Thyroid gland (tissue), 4 donors: Measurements from ENCODE around the gene PHACTR1. TPM values are rescaled to one million over a fixed set of nuclear protein-coding genes. Genes with fewer than 3 reads are reported as not detected.

ENCODE experiments used
- DNase-seq, 2 donors: peaks; one replicate each; pipeline ENCODE4 v3.0.0-alpha.2; 2019
- H3K27ac ChIP-seq, 3 donors: fragments of 200-600 bp; sonication (generic); 1 replicate in 2 of 3; 2 replicates in 1 of 3; pipeline ENCODE4 v1.5.1; 2016 to 2019; ENCODE audit warnings: mild to moderate bottlenecking in 1 of 3, moderate library complexity in 1 of 3
- H3K27me3 ChIP-seq: fragments of 200-600 bp; sonication (generic); one replicate; pipeline ENCODE4 v1.5.1; 2019
- H3K36me3 ChIP-seq, 2 donors: fragments of 200-600 bp; sonication (generic); one replicate each; pipeline ENCODE4 v1.5.1; 2016 to 2019
- H3K4me1 ChIP-seq, 2 donors: fragments of 200-600 bp; sonication (generic); one replicate each; pipeline ENCODE4 v1.5.1; 2017 to 2019
- H3K4me3 ChIP-seq, 3 donors: fragments of 200-600 bp; sonication (generic); replicated peaks in 1 of 3; 1 replicate in 2 of 3; 2 replicates in 1 of 3; pipeline ENCODE4 v1.5.1; 2016; ENCODE audit warnings: mild to moderate bottlenecking in 1 of 3
- H3K9me3 ChIP-seq: fragments of 200-600 bp; sonication (generic); one replicate; pipeline ENCODE4 v1.5.1; 2017
- POLR2A ChIP-seq, 2 donors: fragments of 450-650 bp; IDR thresholded peaks; one replicate each; pipeline ENCODE4 v1.6.1; 2017; ENCODE audit warnings: antibody characterized with exemption in 2 of 2, mild to moderate bottlenecking in 2 of 2, moderate library complexity in 1 of 2
- WGBS, 2 donors: methylation state at CpG; one replicate each; pipeline ENCODE4 v1.1.5; 2017; 5-methylcytosine and 5-hydroxymethylcytosine counted together
- intact Hi-C: fragments of 100-400 bp; cut with DNase I; formaldehyde crosslinking; loops from one replicate; pipeline ENCODE4 v1.15.1; 2023
- total RNA-seq, 4 donors: library from RNA; depleted of rRNA; stranded (reverse); fragments of >200 nt; gene quantifications; one replicate each; pipeline ENCODE4 v1.2.3, GENCODE V29; 2016
- TF ChIP-seq, protein P1 (sequence below), 6 experiments: fragments of 200-600 bp in 3 of 6; fragments of 450-650 bp in 3 of 6; sonication (generic) in 3 of 6; IDR thresholded peaks; one replicate each; pipeline ENCODE4 v1.5.1; 2016 to 2019; ENCODE audit warnings: antibody characterized with exemption in 6 of 6, mild to moderate bottlenecking in 2 of 6, inconsistent platforms in 1 of 6, moderate library complexity in 1 of 6

The PHACTR1 gene
- total RNA-seq, 4 donors from 2014 or later, result 2.9 to 8.6 (median 4.4) TPM

- Histone ChIP-seq H3K4me1 (no peaks in the 10 kb centered on the region), H3K36me3 (no peaks in the 10 kb centered on the region), H3K9me3 (no peaks in the 10 kb centered on the region), H3K27me3 (no peaks in the 10 kb centered on the region), H3K27ac (no peak overlapping the region), H3K4me3 (no peak overlapping the region)
- intact Hi-C loops, result no loop called here
- no peak for DNase-seq
- 45 to 61% methylated on average over 1 of the region's 1 CpG for WGBS, 2 donors
- TF ChIP-seq, protein P1, sequence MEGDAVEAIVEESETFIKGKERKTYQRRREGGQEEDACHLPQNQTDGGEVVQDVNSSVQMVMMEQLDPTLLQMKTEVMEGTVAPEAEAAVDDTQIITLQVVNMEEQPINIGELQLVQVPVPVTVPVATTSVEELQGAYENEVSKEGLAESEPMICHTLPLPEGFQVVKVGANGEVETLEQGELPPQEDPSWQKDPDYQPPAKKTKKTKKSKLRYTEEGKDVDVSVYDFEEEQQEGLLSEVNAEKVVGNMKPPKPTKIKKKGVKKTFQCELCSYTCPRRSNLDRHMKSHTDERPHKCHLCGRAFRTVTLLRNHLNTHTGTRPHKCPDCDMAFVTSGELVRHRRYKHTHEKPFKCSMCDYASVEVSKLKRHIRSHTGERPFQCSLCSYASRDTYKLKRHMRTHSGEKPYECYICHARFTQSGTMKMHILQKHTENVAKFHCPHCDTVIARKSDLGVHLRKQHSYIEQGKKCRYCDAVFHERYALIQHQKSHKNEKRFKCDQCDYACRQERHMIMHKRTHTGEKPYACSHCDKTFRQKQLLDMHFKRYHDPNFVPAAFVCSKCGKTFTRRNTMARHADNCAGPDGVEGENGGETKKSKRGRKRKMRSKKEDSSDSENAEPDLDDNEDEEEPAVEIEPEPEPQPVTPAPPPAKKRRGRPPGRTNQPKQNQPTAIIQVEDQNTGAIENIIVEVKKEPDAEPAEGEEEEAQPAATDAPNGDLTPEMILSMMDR (IDR thresholded peaks at IDR 0.05), result no peak
- TF ChIP-seq POLR2A (IDR thresholded peaks at IDR 0.05), result no peak
These were observed 546.0 kb downstream of the PHACTR1 start for GRCh38 chr6:13262302-13263230.

- intact Hi-C loops, result no loop called here
- no peak overlapping the region for H3K27ac ChIP-seq
- H3K27me3 ChIP-seq, result no peaks in the 10 kb centered on the region
- DNase-seq, result no peak
- TF ChIP-seq, protein P1 (IDR thresholded peaks at IDR 0.05), result no peak
- no peak for TF ChIP-seq POLR2A (IDR thresholded peaks at IDR 0.05)
- 88 to 95% methylated on average over 6 of the region's 6 CpGs for WGBS, 2 donors
- H3K36me3 ChIP-seq, result no peaks in the 10 kb centered on the region
- no peaks in the 10 kb centered on the region for H3K9me3 ChIP-seq
- H3K4me1 ChIP-seq, result no peaks in the 10 kb centered on the region
- no peak overlapping the region for H3K4me3 ChIP-seq
These were observed 547.1 kb downstream of the PHACTR1 start for GRCh38 chr6:13263669-13264068.

GRCh38 chr6:13267142-13267651 is 550.6 kb downstream of the PHACTR1 start:
- Histone ChIP-seq H3K9me3 (no peaks in the 10 kb centered on the region), H3K4me3 (no peak overlapping the region), H3K36me3 (no peaks in the 10 kb centered on the region), H3K4me1 (no peaks in the 10 kb centered on the region), H3K27ac (no peak overlapping the region), H3K27me3 (no peaks in the 10 kb centered on the region)
- WGBS, 2 donors, result 89 to 97% methylated on average over 2 of the region's 2 CpGs
- TF ChIP-seq POLR2A (IDR thresholded peaks at IDR 0.05), result no peak
- TF ChIP-seq, protein P1 (IDR thresholded peaks at IDR 0.05), result no peak
- DNase-seq, result no peak
- intact Hi-C loops, result no loop called here

DNA sequence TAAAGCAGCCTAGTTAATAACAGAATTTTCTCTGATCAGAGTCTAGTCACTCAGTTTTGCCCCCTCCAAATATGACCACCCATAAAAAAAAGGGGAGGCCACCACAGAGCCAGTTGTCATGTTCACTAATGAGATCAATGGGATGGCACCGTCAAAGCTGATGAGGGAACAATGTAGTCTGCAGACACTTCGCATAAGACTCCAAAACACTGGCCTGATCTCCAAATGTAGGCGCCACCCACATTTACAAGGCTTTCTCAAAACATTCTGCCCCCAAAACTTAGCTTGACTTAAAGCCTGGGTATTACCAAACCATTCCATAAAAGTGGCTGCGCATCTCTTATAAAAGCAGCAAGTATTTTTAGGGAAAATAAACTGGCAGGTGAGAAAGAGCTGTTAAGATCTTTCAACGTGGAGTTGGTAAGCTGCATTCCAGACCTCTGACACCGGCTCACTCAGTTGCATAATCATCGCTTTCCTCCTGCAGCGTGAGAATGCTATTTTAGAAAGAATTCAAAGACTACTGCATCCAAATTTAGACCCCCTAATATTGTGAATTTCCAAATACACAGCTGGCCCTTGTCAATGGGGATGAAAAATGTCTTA is 552.4 kb downstream of the PHACTR1 start:
- no peak overlapping the region for H3K4me3 ChIP-seq
- no peaks in the 10 kb centered on the region for H3K27me3 ChIP-seq
- 54 to 61% methylated on average over 8 of the region's 8 CpGs for WGBS, 2 donors
- intact Hi-C loops, result no loop called here
- H3K4me1 ChIP-seq, result no peaks in the 10 kb centered on the region
- H3K27ac ChIP-seq, result no peak overlapping the region
- DNase-seq, result peak in 1 of 2 donors; percentile 24
- no peaks in the 10 kb centered on the region for H3K36me3 ChIP-seq
- no peak for TF ChIP-seq POLR2A (IDR thresholded peaks at IDR 0.05)
- TF ChIP-seq, protein P1 (IDR thresholded peaks at IDR 0.05), result no peak
- H3K9me3 ChIP-seq, result no peaks in the 10 kb centered on the region
